ENCODE results near the gene TM9SF2. TPM values are rescaled to one million over a fixed set of nuclear protein-coding genes. Genes with fewer than 3 reads are reported as not detected.

The TM9SF2 gene
- total and polyA plus RNA-seq, 9 donors: 57.7 to 122 (median 70.6) TPM

DNA sequence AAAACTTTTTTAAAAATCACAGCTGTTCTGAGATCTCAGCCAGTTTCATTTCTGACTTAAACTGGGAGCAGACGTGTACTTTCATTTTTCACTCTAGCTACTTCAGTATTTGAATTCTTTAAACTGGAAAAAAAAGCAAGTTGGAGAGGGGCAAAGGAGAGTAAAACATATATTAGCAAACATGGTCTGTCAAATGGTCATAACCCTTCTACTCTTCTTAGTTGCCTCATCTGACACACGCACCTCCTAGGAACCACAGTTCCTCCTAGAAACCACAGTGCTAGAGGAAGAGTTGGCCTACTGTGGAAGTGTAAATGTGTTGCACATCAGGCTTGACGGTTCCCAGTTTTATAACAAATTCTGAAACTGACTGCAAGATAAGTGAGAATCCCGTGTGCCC lies 47.2 kb downstream of the TM9SF2 start:
- no peaks in the 10 kb centered on the region for H3K36me3 ChIP-seq
- no peak overlapping the region for H3K4me3 ChIP-seq
- no peaks in the 10 kb centered on the region for H3K4me1 ChIP-seq (ENCODE audit: insufficient read depth)
- no peak overlapping the region for H3K27ac ChIP-seq
- 31 to 57% (median 34%) methylated on average over 4 of the region's 4 CpGs for WGBS, 3 donors
- no peak for DNase-seq
- intact Hi-C loops (cut with DNase I): no loop called here
- H3K9me3 ChIP-seq: no peaks in the 10 kb centered on the region
- no peaks in the 10 kb centered on the region for H3K27me3 ChIP-seq
- TF ChIP-seq, protein P1, sequence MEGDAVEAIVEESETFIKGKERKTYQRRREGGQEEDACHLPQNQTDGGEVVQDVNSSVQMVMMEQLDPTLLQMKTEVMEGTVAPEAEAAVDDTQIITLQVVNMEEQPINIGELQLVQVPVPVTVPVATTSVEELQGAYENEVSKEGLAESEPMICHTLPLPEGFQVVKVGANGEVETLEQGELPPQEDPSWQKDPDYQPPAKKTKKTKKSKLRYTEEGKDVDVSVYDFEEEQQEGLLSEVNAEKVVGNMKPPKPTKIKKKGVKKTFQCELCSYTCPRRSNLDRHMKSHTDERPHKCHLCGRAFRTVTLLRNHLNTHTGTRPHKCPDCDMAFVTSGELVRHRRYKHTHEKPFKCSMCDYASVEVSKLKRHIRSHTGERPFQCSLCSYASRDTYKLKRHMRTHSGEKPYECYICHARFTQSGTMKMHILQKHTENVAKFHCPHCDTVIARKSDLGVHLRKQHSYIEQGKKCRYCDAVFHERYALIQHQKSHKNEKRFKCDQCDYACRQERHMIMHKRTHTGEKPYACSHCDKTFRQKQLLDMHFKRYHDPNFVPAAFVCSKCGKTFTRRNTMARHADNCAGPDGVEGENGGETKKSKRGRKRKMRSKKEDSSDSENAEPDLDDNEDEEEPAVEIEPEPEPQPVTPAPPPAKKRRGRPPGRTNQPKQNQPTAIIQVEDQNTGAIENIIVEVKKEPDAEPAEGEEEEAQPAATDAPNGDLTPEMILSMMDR (IDR thresholded peaks at IDR 0.05): no peak
- TF ChIP-seq POLR2A (IDR thresholded peaks at IDR 0.05): no peak
- no peak for TF ChIP-seq EP300 (IDR thresholded peaks at IDR 0.05)

DNA sequence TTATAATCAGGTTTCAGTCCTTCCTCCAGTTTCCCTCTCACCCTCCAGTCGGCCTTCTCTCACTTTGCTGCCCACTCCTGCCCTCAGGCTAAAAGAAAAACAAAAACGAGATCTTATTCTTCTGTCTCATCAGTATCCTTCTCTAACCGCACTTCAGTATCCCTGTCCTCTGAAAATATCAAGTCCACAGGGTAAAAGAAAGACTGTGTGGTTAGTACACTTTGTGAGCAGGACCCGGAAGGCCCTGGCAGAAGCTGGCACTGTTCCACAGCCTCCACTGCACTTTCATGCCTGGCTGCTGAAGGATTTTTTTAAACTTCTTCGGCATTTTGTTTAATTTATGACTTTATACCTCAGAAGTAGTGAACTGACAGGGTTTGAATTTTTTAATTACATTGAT lies 51.8 kb downstream of the TM9SF2 start:
- TF ChIP-seq EP300 (IDR thresholded peaks at IDR 0.05) (no peak), POLR2A (IDR thresholded peaks at IDR 0.05) (no peak)
- TF ChIP-seq, protein P1 (IDR thresholded peaks at IDR 0.05): no peak
- Histone ChIP-seq H3K4me1 (ENCODE audit: insufficient read depth) (no peaks in the 10 kb centered on the region), H3K36me3 (no peaks in the 10 kb centered on the region), H3K27me3 (no peaks in the 10 kb centered on the region), H3K4me3 (no peak overlapping the region), H3K9me3 (no peaks in the 10 kb centered on the region), H3K27ac (no peak overlapping the region)
- no peak for DNase-seq
- intact Hi-C loops (cut with DNase I): no loop called here
- 84 to 86% (median 85%) methylated on average over 5 of the region's 5 CpGs for WGBS, 3 donors

DNA sequence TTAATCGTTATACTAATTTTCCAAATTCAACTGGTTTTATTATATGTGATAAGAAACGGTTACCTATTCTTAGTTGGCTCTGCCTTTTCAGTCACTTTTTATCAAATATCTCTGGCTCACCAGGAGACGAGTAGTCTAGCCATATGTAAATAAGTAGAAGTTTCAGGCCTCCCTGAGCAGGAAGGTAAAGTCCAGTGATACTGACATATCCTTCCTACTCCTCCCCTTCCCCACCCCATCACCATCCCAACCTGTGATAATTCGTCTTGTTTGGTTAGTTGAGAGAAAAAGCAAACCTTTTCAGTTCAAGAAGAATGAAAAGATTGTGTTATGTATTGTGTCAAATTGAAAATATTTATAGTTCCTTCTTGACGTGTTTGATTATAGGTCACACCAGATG lies 53.9 kb downstream of the TM9SF2 start:
- H3K36me3 ChIP-seq: no peaks in the 10 kb centered on the region
- no peak overlapping the region for H3K4me3 ChIP-seq
- TF ChIP-seq POLR2A (IDR thresholded peaks at IDR 0.05) (no peak), EP300 (IDR thresholded peaks at IDR 0.05) (no peak)
- TF ChIP-seq, protein P1 (IDR thresholded peaks at IDR 0.05): no peak
- DNase-seq: no peak
- H3K27me3 ChIP-seq: no peaks in the 10 kb centered on the region
- H3K27ac ChIP-seq: no peak overlapping the region
- WGBS, 3 donors: 76 to 78% (median 78%) methylated on average over 5 of the region's 5 CpGs
- H3K9me3 ChIP-seq: no peaks in the 10 kb centered on the region
- intact Hi-C loops (cut with DNase I): no loop called here
- no peaks in the 10 kb centered on the region for H3K4me1 ChIP-seq (ENCODE audit: insufficient read depth)

DNA sequence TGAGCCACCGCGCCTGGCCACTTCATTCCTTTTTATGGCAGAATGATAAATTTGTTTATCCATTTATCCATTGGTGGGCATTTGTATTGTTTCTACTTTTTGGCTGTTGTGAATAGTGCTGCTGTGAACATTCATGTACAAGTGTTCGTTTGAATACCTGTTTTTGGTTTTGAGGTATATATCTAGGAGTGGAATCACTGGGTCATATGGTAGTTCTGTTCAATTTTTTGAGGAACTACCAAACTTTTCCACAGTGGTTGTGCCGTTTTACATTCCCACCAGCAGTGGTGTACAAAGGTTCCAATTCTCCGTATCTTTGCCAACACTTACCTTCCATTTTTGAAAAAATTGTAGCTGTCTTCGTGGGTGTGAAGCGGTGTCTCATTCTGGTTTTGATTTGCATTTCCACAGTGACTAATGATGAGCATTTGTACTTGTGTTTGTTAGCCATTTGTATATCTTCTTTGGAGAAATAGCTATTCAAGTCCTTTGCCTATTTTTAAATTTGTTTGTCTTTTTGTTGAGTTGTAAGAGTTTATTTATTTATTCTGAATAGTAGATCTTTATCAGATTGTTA lies 55.7 kb downstream of the TM9SF2 start:
- Histone ChIP-seq H3K4me1 (ENCODE audit: insufficient read depth) (no peaks in the 10 kb centered on the region), H3K27ac (no peak overlapping the region), H3K4me3 (no peak overlapping the region), H3K9me3 (no peaks in the 10 kb centered on the region), H3K36me3 (no peaks in the 10 kb centered on the region), H3K27me3 (no peaks in the 10 kb centered on the region)
- 95 to 98% (median 95%) methylated on average over 7 of the region's 7 CpGs for WGBS, 3 donors
- DNase-seq: no peak
- TF ChIP-seq, protein P1 (IDR thresholded peaks at IDR 0.05): no peak
- no peak for TF ChIP-seq POLR2A (IDR thresholded peaks at IDR 0.05)
- TF ChIP-seq EP300 (IDR thresholded peaks at IDR 0.05): no peak
- intact Hi-C loops (cut with DNase I): no loop called here
